Right cardiac atrium (tissue), 5 donors: ENCODE results near the gene PPM1J. TPM values are rescaled to one million over a fixed set of nuclear protein-coding genes. Genes with fewer than 3 reads are reported as not detected.

Experiments
- ATAC-seq, 2 donors: fragments of 200-7000 bp; cut with Tn5 transposase; one replicate each; pipeline versions ENCODE4 v1.8.0 to v1.9.1; 2020; ENCODE audit warnings: moderate library complexity in 2 of 2, mild to moderate bottlenecking in 1 of 2
- DNase-seq, 3 donors: peaks; one replicate each; pipeline ENCODE4 v3.0.0-alpha.2; 2020
- H3K27ac ChIP-seq: one replicate; pipeline ENCODE4 v1.5.1; 2013; ENCODE audit warnings: mild to moderate bottlenecking, low read length, control low read depth, moderate library complexity
- H3K27me3 ChIP-seq: one replicate; pipeline ENCODE4 v1.6.1; 2013; ENCODE audit not compliant: control insufficient read depth, insufficient read depth
- H3K4me1 ChIP-seq: one replicate; pipeline ENCODE4 v1.6.1; 2013; ENCODE audit warnings: low read length; ENCODE audit not compliant: control insufficient read depth, insufficient read depth
- H3K4me3 ChIP-seq: one replicate; pipeline ENCODE4 v1.5.1; 2013; ENCODE audit warnings: low read length, control low read depth
- H3K9me3 ChIP-seq: one replicate; pipeline ENCODE4 v1.6.1; 2013; ENCODE audit warnings: low read length; ENCODE audit not compliant: control insufficient read depth
- WGBS: extraction: QIAGEN DNeasy Blood & Tissue Kit; methylation state at CpG from one replicate; pipeline ENCODE4 v1.1.7; 2013; 5-methylcytosine and 5-hydroxymethylcytosine counted together
- intact Hi-C, 4 donors: fragments of 100-400 bp; cut with DNase I; formaldehyde crosslinking; loops; one replicate each; pipeline versions ENCODE4 v1.11.0 to v1.14.0; 2022 to 2023
- polyA plus RNA-seq: library from polyadenylated mRNA; stranded (reverse); fragments of 200-250 nt; gene quantifications from one replicate; pipeline ENCODE4 v1.2.3, GENCODE V29; 2013
- total RNA-seq, 4 donors: library from RNA; stranded (reverse); fragmentation: NEBNext Ultra II Directional; extraction: Animal tissue kit (Norgen Biotek cat#: 25700); gene quantifications; one replicate each; pipeline ENCODE4 v1.2.1, GENCODE V29; 2021
- donor health status: healthy with polysubstance abuse.
- donor health status: DM: no; HTN: yes; CAD: no.
- donor health status: DM: no; HTN: no; CAD: no.
- donor health status: DM: no; HTN: yes; CAD: no; lungs with severe emphysema.
- donor health status: DM: yes; HTN: yes; CAD: no.

The PPM1J gene
- total and polyA plus RNA-seq, 5 donors, result 5.5 to 9.0 (median 6.4) TPM

- intact Hi-C loops, result loop anchor here in 2 of 4 donors (10.0 kb wide), 2 partner anchors 93 to 333 kb away; no protein-coding TSS in a partner anchor
- Histone ChIP-seq H3K4me3 (no peak overlapping the region), H3K27me3 (no peaks in the 10 kb centered on the region), H3K27ac (no peak overlapping the region), H3K4me1 (no peaks in the 10 kb centered on the region), H3K9me3 (no peaks in the 10 kb centered on the region)
- ATAC-seq, result no peak
- WGBS, result 89% methylated on average over 7 of the region's 7 CpGs
- no peak for DNase-seq
Measured at GRCh38 chr1:112712191-112712590, 2.9 kb downstream of the PPM1J start.

- intact Hi-C loops, result loop anchor here in 2 of 4 donors (10.0 kb wide), 2 partner anchors 93 to 333 kb away; no protein-coding TSS in a partner anchor
- no peak for ATAC-seq
- H3K27ac ChIP-seq, result no peak overlapping the region
Measured at GRCh38 chr1:112711670-112712069, 3.5 kb downstream of the PPM1J start.

GRCh38 chr1:112711041-112711440, 4.1 kb downstream of the PPM1J start:
- Histone ChIP-seq H3K9me3 (no peaks in the 10 kb centered on the region), H3K27ac (no peak overlapping the region), H3K4me3 (no peak overlapping the region), H3K27me3 (no peaks in the 10 kb centered on the region), H3K4me1 (no peaks in the 10 kb centered on the region)
- 72% methylated on average over 7 of the region's 7 CpGs for WGBS
- intact Hi-C loops, result loop anchor here in 2 of 4 donors (10.0 kb wide), 2 partner anchors 94 to 334 kb away; no protein-coding TSS in a partner anchor
- DNase-seq, result no peak
- ATAC-seq, result no peak

More at GRCh38 chr1:112711670-112712069, 3.5 kb downstream of the PPM1J start:
- Histone ChIP-seq H3K4me1 (no peaks in the 10 kb centered on the region), H3K9me3 (no peaks in the 10 kb centered on the region), H3K27me3 (no peaks in the 10 kb centered on the region), H3K4me3 (no peak overlapping the region)
- 75% methylated on average over 11 of the region's 11 CpGs for WGBS
- DNase-seq, result no peak

GRCh38 chr1:112710586-112710985, 4.5 kb downstream of the PPM1J start:
- WGBS, result 91% methylated on average over 3 of the region's 3 CpGs
- Histone ChIP-seq H3K27me3 (no peaks in the 10 kb centered on the region), H3K9me3 (no peaks in the 10 kb centered on the region), H3K4me1 (no peaks in the 10 kb centered on the region), H3K4me3 (no peak overlapping the region), H3K27ac (no peak overlapping the region)
- DNase-seq (no peak), ATAC-seq (no peak)
- intact Hi-C loops, result loop anchor here in 2 of 4 donors (10.0 kb wide), 2 partner anchors 94 to 334 kb away; no protein-coding TSS in a partner anchor

GRCh38 chr1:112710159-112710558, 5.0 kb downstream of the PPM1J start:
- Histone ChIP-seq H3K27me3 (no peaks in the 10 kb centered on the region), H3K4me3 (no peak overlapping the region), H3K27ac (no peak overlapping the region), H3K9me3 (no peaks in the 10 kb centered on the region), H3K4me1 (no peaks in the 10 kb centered on the region)
- 94% methylated on average over 7 of the region's 7 CpGs for WGBS
- no peak for DNase-seq
- ATAC-seq, result no peak
- intact Hi-C loops, result loop anchor here in 2 of 4 donors (10.0 kb wide), 2 partner anchors 95 to 335 kb away; no protein-coding TSS in a partner anchor

- intact Hi-C loops, result loop anchor here (5.0 to 10.0 kb wide), 8 partner anchors 36 to 324 kb away; partner anchors contain the start of genes CAPZA1 (in 2 of the 4), ST7L (in 2 of the 4), WNT2B (in 2 of the 4) and MOV10 (in 1 of the 4)
- Histone ChIP-seq H3K9me3 (no peaks in the 10 kb centered on the region), H3K4me1 (peaks cover 5% of the 10 kb centered on the region), H3K27me3 (no peaks in the 10 kb centered on the region), H3K27ac (no peak overlapping the region), H3K4me3 (no peak overlapping the region)
- WGBS, result 90% methylated on average over 3 of the region's 3 CpGs
- DNase-seq, result no peak
- no peak for ATAC-seq
Measured at GRCh38 chr1:112708489-112708888, 6.6 kb downstream of the PPM1J start.

GRCh38 chr1:112708002-112708448, 7.1 kb downstream of the PPM1J start:
- ATAC-seq, result no peak
- intact Hi-C loops, result loop anchor here (5.0 to 10.0 kb wide), 8 partner anchors 36 to 323 kb away; partner anchors contain the start of genes CAPZA1 (in 2 of the 4), ST7L (in 2 of the 4), WNT2B (in 2 of the 4) and MOV10 (in 1 of the 4)
- WGBS, result 68% methylated on average over 6 of the region's 6 CpGs
- Histone ChIP-seq H3K27ac (no peak overlapping the region), H3K9me3 (no peaks in the 10 kb centered on the region), H3K4me1 (peaks cover 5% of the 10 kb centered on the region), H3K4me3 (no peak overlapping the region), H3K27me3 (no peaks in the 10 kb centered on the region)
- DNase-seq, result no peak

- WGBS, result 5% methylated on average over 42 of the region's 42 CpGs
Measured at GRCh38 chr1:112707221-112708001, 7.7 kb downstream of the PPM1J start.

GRCh38 chr1:112706505-112707220, 8.5 kb downstream of the PPM1J start, which contains the start of gene RHOC:
TSS of gene RHOC (minus strand) at chr1:112707127. CDS start at chr1:112703799, 3,328 bp downstream.
- Histone ChIP-seq H3K27me3 (no peaks in the 10 kb centered on the region), H3K27ac (peak within 1 kb of the TSS; percentile 96), H3K9me3 (no peaks in the 10 kb centered on the region), H3K4me3 (peak within 1 kb of the TSS; percentile 94), H3K4me1 (peaks cover 9% of the 10 kb centered on the region)
- intact Hi-C loops, result loop anchor here (2.0 to 10.0 kb wide), 9 partner anchors 34 to 322 kb away; partner anchors contain the start of genes CAPZA1 (in 3 of the 4), ST7L (in 3 of the 4), WNT2B (in 2 of the 4) and MOV10 (in 1 of the 4)
- WGBS, result 1% methylated on average over 61 of the region's 61 CpGs
- ATAC-seq, result peak; percentile 76 to 87
- DNase-seq, result peak; percentile 81 to 91 (median 90)

More at GRCh38 chr1:112707221-112708001, 7.7 kb downstream of the PPM1J start:
- peak; percentile 67 to 74 for ATAC-seq
- peak; percentile 90 to 95 (median 95) for DNase-seq
- Histone ChIP-seq H3K27me3 (no peaks in the 10 kb centered on the region), H3K9me3 (no peaks in the 10 kb centered on the region), H3K4me3 (peak overlapping the region; percentile 94), H3K4me1 (peaks cover 7% of the 10 kb centered on the region), H3K27ac (peak overlapping the region; percentile 91)
- intact Hi-C loops, result loop anchor here (2.0 to 10.0 kb wide), 9 partner anchors 35 to 323 kb away; partner anchors contain the start of genes CAPZA1 (in 3 of the 4), ST7L (in 3 of the 4), WNT2B (in 2 of the 4) and MOV10 (in 1 of the 4)

GRCh38 chr1:112704934-112705627, 10.1 kb downstream of the PPM1J start:
- ATAC-seq, result peak; percentile 70 to 73
- DNase-seq, result peak; percentile 89 to 93 (median 92)
- H3K4me3 ChIP-seq, result peak overlapping the region; percentile 94
- H3K9me3 ChIP-seq, result no peaks in the 10 kb centered on the region
- no peaks in the 10 kb centered on the region for H3K27me3 ChIP-seq
- intact Hi-C loops, result loop anchor here (5.0 to 10.0 kb wide), 8 partner anchors 33 to 320 kb away; partner anchors contain the start of genes CAPZA1 (in 2 of the 4), ST7L (in 2 of the 4), WNT2B (in 2 of the 4) and MOV10 (in 1 of the 4)
- peak overlapping the region; percentile 84 for H3K27ac ChIP-seq
- H3K4me1 ChIP-seq, result peaks cover 21% of the 10 kb centered on the region
- 3% methylated on average over 13 of the region's 13 CpGs for WGBS
